ENCODE results near the gene E2F1. TPM values are rescaled to one million over a fixed set of nuclear protein-coding genes. Genes with fewer than 3 reads are reported as not detected.
"Not testable (repeated sequence)": the region's sequence is repeated elsewhere in the genome, so short reads cannot be mapped to it uniquely, and the experiment has no call there.

Gene E2F1
- total RNA-seq, 1 experiment from 2014 or later, result 20.7 TPM

- DNase-seq (ENCODE audit: low read depth), result no peak
Observed at GRCh38 chr20:33644313-33645071, 41.7 kb downstream of the E2F1 start.

- no peak for DNase-seq (ENCODE audit: low read depth)
Observed at GRCh38 chr20:33640287-33640686, 45.9 kb downstream of the E2F1 start.

- DNase-seq (ENCODE audit: low read depth), result no peak
Observed at GRCh38 chr20:33636776-33637175, 49.4 kb downstream of the E2F1 start.

- no peak for DNase-seq (ENCODE audit: low read depth)
Observed at GRCh38 chr20:33635341-33635740, 50.8 kb downstream of the E2F1 start.

GRCh38 chr20:33631910-33632309, 54.3 kb downstream of the E2F1 start:
- not testable (repeated sequence) for DNase-seq (ENCODE audit: low read depth)

GRCh38 chr20:33630507-33630906, 55.7 kb downstream of the E2F1 start:
- no peak for DNase-seq (ENCODE audit: low read depth)

- no peak for DNase-seq (ENCODE audit: low read depth)
Observed at GRCh38 chr20:33629979-33630378, 56.2 kb downstream of the E2F1 start.

GRCh38 chr20:33629533-33629932, 56.7 kb downstream of the E2F1 start:
- no peak for DNase-seq (ENCODE audit: low read depth)

GRCh38 chr20:33627577-33628216, 58.5 kb downstream of the E2F1 start:
- no peak for DNase-seq (ENCODE audit: low read depth)

GRCh38 chr20:33626190-33626589, 60.0 kb downstream of the E2F1 start:
- no peak for DNase-seq (ENCODE audit: low read depth)

Other genes starting within 250 kb of the E2F1 start
- 2.5 and 3.2 TPM in 2 replicates for gene SNTA1, start 242.6 kb downstream of the E2F1 start, total RNA-seq (2014; rRNA removed; shearing (Covaris generic))
- gene CBFA2T2, start 196.3 kb downstream of the E2F1 start, total RNA-seq (2014; rRNA removed; shearing (Covaris generic)), result 3.6 and 5.1 TPM in 2 replicates
- not detected in 2 replicates for gene C20orf144, start 24.1 kb downstream of the E2F1 start, total RNA-seq (2014; rRNA removed; shearing (Covaris generic))
- gene ACTL10, start 19.4 kb downstream of the E2F1 start, total RNA-seq (2014; rRNA removed; shearing (Covaris generic)), result 0.06 and 0.18 TPM in 2 replicates
- 11.5 and 17.3 TPM in 2 replicates for gene NECAB3, start 12.0 kb downstream of the E2F1 start, total RNA-seq (2014; rRNA removed; shearing (Covaris generic))
- gene PXMP4, start 33.9 kb upstream of the E2F1 start, total RNA-seq (2014; rRNA removed; shearing (Covaris generic)), result 0.74 and 0.92 TPM in 2 replicates
- 0.68 and 1.5 TPM in 2 replicates for gene ZNF341, start 45.6 kb upstream of the E2F1 start, total RNA-seq (2014; rRNA removed; shearing (Covaris generic))
- gene CHMP4B, start 125.0 kb upstream of the E2F1 start, total RNA-seq (2014; rRNA removed; shearing (Covaris generic)), result 31.9 and 38.5 TPM in 2 replicates

Data from Daoy (cell line).